GM18498 (cell line): ENCODE data around the gene EDC4.

Source experiments
- ATAC-seq: cut with Tn5 transposase; IDR thresholded peaks from one replicate; pipeline ENCODE4 v1.9.1; 2021; ENCODE audit warnings: mild to moderate bottlenecking, moderate library complexity; ENCODE audit not compliant: unreplicated experiment

EDC4 gene

GRCh38 chr16:67927131-67927941 is 54.5 kb downstream of the EDC4 start:
- no peak for ATAC-seq

GRCh38 chr16:67928147-67928546 is 55.3 kb downstream of the EDC4 start:
- no peak for ATAC-seq

- ATAC-seq, result no peak
Observed at GRCh38 chr16:67928561-67929364, 55.9 kb downstream of the EDC4 start.

- no peak for ATAC-seq
Observed at GRCh38 chr16:67930191-67930590, 57.3 kb downstream of the EDC4 start.

- no peak for ATAC-seq
Observed at GRCh38 chr16:67930678-67931211, 57.9 kb downstream of the EDC4 start.
